Cardiac fibroblast (primary cell): ENCODE measurements around the gene NTN3.
A peak's percentile ranks its signal among the peaks of the same experiment; 100 is the strongest.

Source experiments
- DNase-seq, 2 donors: peaks; one replicate each; pipeline versions ENCODE4 v3.0.0 to v3.0.0-alpha.2; 2010; ENCODE audit warnings: low read depth in 2 of 2
- H3K4me3 ChIP-seq, 2 donors: replicated peaks in 1 of 2; 1 replicate in 1 of 2; 2 replicates in 1 of 2; pipeline ENCODE4 v1.5.1; 2011; ENCODE audit warnings: low read depth in 2 of 2, low read length in 2 of 2, mild to moderate bottlenecking in 2 of 2, moderate library complexity in 1 of 2
- TF ChIP-seq, protein P1 (sequence below): IDR thresholded peaks from one replicate; pipeline ENCODE4 v1.5.1; 2011; ENCODE audit warnings: low read depth, mild to moderate bottlenecking, low read length, inconsistent platforms

Gene NTN3

DNA sequence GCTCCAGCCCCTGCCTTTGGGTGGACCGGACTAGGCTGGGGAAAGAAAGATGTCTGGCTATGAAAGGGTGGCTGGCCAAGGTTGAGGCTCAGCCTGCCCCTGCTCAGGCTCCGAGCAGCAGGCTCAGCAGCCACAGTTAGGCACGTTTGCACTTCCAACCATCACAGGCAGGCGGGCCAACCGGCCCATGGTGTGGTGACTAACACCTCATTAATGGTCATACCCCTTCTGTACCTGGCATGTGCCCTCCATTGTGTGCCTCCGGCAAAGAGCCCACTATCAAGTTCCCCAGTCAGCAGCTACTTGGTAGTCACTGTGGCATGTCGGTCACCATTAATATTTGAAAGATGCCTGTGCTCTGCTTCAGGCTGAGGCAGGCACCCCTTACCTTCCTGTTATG lies 10.6 kb downstream of the NTN3 start:
- DNase-seq: no peak
- no peak overlapping the region for H3K4me3 ChIP-seq
- TF ChIP-seq, protein P1, sequence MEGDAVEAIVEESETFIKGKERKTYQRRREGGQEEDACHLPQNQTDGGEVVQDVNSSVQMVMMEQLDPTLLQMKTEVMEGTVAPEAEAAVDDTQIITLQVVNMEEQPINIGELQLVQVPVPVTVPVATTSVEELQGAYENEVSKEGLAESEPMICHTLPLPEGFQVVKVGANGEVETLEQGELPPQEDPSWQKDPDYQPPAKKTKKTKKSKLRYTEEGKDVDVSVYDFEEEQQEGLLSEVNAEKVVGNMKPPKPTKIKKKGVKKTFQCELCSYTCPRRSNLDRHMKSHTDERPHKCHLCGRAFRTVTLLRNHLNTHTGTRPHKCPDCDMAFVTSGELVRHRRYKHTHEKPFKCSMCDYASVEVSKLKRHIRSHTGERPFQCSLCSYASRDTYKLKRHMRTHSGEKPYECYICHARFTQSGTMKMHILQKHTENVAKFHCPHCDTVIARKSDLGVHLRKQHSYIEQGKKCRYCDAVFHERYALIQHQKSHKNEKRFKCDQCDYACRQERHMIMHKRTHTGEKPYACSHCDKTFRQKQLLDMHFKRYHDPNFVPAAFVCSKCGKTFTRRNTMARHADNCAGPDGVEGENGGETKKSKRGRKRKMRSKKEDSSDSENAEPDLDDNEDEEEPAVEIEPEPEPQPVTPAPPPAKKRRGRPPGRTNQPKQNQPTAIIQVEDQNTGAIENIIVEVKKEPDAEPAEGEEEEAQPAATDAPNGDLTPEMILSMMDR: no peak

DNA sequence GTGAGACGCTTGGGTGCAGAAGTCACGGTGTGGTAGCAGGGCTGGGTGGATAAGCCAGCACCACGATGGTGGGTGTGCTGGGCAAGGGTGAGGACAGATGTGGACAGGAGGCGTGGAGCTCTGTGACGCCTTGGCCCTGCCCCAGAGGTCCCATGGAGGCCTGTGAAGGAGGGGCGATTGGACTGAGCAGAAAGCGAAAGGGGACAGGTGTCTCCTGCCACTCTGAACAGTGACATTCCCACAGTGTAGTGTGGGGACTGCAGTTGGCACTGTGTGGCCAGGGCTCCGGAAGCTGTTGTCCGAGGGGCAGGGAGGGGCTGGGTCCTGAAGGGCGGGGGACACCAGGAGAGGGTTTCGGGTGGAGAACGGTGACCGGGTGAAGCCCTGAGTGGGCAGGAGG lies 11.2 kb downstream of the NTN3 start:
- no peak for DNase-seq
- TF ChIP-seq, protein P1: no peak
- no peak overlapping the region for H3K4me3 ChIP-seq

DNA sequence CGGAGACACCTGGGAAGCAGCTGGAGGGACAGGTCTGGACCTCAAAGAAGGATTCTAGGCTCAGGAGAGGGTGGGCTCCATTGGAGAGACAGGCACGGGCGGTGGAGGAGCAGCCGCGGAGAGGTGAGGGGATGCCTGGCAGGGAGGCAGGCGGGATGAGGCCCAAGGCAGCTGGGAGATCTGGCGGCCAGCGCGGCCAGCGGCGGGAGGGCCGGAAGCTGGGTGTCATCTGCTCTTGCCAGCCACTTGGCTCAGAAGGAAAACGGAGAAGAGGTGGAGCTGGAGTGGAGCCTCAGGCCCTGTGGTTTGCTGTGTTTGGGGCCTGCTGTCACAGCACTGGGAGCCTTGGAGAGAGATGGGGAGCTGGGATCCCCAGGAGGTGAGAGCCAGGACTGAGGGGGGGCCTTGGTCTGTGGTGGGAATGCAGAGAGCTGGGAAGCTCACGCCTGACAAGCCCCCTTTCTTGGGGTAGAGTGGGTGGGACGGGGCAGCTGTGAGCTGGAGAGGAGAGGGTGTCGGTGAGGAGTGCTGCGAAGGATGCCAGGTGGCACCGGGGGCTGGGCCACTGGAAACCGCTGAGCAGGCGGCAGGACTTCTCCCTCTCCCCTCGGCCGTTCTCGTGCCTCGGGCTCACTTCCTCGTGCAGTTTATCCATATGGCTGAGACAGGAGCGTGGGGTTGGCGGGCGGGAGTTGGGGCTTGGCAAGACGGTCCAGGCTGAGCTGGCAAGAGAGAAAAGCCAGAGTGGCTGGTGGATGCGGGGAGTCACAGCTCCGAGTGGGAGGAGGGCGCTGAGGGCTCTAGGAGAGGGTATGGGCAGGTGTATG lies 11.8 kb downstream of the NTN3 start:
- TF ChIP-seq, protein P1: no peak
- no peak overlapping the region for H3K4me3 ChIP-seq
- DNase-seq: peak; percentile 42 to 69

DNA sequence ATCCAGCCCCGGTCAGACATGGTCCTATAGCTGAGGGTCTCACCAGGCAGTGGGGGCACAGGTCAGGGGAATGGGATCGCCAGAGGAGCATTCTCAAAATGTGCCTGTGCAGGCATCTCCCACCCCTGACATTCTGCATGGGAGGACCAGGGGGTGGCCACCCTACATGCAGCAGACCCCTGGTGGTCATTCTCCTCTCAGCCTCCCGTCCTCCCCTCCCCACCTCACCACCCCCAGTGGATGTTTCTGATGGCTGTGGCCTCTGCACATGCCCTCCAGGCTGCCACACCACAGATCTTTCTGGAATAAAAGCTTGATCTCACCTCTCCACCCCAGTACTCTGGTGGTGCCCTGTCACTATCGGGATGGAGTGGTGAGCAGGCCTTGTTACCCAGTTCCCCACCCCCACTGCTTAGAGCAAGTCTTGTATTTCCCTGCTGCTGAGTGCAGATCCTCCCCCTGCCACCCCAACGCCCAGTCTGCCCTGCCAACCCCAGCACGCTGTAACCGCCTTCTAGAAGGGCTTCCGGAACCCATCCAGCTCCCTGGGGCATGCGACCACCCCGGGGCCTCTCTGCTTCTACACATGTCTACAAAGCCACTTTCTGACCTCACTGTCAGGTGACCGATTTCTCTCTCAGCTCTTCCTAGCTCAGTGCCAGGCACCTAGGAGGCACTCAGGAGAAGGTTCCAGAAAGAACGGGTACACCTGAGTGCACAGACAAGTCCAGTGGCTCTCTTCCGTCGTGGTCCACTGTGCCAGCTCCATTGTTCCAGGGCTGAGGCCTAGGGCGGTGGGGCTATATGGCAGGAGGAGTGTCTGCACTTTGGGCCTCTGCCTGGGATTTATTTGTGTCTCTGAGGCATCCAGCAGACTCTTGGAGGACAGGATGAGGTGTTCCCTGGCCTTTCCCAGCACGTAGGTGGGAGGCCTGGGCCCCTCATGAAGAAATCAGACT lies 13.1 kb downstream of the NTN3 start:
- DNase-seq: no peak
- TF ChIP-seq, protein P1: no peak
- H3K4me3 ChIP-seq: no peak overlapping the region

DNA sequence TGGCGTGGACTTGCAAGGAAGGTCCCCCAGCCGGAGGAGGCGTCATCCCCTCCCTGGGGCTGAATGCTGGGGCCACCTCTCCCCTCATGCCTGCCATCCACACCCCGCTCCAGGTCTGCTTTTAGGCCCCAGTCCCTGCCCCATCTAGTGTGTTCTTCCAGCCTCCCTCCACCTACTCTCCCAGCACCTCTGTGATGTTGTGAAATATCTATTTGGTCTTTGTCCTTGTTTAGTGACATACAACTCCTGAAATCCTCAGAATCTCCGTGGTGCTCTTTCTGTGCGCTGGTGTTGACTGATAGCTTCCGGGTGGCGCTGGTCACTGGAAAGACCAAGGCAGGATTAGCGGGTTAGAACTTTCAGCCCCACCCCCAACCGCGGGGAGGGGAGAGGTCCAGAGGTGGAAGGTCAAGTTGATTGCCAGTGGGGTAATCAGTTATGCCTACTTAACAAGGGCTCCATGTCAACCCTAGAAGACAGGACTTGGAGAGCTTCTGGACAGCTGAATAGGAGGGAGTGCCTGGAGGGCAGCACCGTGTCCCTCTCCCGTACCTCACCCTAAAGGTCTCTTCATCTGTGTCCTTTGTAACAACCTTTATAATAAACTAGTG lies 13.9 kb downstream of the NTN3 start:
- H3K4me3 ChIP-seq: no peak overlapping the region
- TF ChIP-seq, protein P1: no peak
- DNase-seq: no peak

DNA sequence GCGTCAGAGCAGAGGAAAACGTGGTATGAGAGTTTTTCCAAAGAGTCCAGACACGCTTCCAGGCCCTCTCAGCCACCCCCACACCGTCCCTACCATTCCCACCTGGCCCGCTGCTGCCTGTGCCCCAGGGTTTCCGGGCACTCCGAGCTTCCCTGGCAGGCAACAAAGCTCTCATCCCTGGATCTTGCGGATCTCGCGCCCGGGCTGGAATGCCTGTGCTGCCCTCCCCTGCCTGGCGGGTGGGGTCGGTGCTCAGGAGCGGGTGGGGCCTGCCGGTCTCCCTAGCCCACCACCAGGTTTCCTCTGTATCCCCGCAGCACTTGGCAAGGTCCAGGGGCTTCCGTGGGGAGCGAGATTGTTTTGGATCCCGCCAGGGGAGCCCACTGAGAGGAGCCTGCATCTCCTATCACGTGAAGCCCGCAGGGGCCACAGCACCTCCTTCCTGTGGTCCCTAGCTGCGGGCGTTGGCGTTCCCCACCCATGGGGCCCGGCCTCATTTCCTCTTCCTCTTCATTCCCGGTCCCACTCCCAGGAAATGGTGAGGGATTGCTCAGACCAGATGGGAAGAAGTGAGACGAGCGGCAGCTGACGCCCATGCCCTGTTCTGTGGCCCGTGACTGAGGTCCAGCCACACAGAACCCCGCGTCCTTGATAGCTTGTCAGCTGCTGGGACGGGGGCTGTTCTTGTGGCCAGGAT lies 14.9 kb downstream of the NTN3 start:
- TF ChIP-seq, protein P1: no peak
- no peak for DNase-seq
- no peak overlapping the region for H3K4me3 ChIP-seq
